WERI-Rb-1 (cell line): Measurements from ENCODE around the gene HLA-DQB1.

Experiments used
- DNase-seq: peaks from one replicate; pipeline ENCODE4 v3.0.0-alpha.2; 2020
- H3K27ac ChIP-seq: fragments of 250-450 bp; sonication (Bioruptor Pico); 2 replicates; pipeline ENCODE4 v1.5.1; 2020; ENCODE audit warnings: mild to moderate bottlenecking, moderate library complexity
- H3K27me3 ChIP-seq: fragments of 250-450 bp; sonication (Bioruptor Pico); 2 replicates; pipeline ENCODE4 v1.5.1; 2021; ENCODE audit warnings: mild to moderate bottlenecking, low read depth, moderate library complexity; ENCODE audit not compliant: insufficient read depth, severe bottlenecking
- H3K36me3 ChIP-seq: fragments of 250-450 bp; sonication (Bioruptor Pico); 2 replicates; pipeline ENCODE4 v1.5.1; 2020; ENCODE audit warnings: mild to moderate bottlenecking, moderate library complexity
- H3K4me3 ChIP-seq: 2 replicates; pipeline ENCODE4 v1.5.1; 2011; ENCODE audit warnings: low read depth, mild to moderate bottlenecking, control low read depth, low read length
- H3K9me3 ChIP-seq: fragments of 250-450 bp; sonication (Bioruptor Pico); 2 replicates; pipeline ENCODE4 v1.5.1; 2021; ENCODE audit warnings: mild to moderate bottlenecking, moderate library complexity; ENCODE audit not compliant: severe bottlenecking
- CTCF ChIP-seq: IDR thresholded peaks from 2 replicates; pipeline ENCODE4 v1.5.1; 2011; ENCODE audit warnings: low read depth, mild to moderate bottlenecking, control low read depth, inconsistent platforms, low read length

Gene HLA-DQB1

GRCh38 chr6:32610682-32611296 lies 55.7 kb downstream of the HLA-DQB1 start:
- Histone ChIP-seq H3K27ac (no peak overlapping the region), H3K9me3 (no peaks in the 10 kb centered on the region)
- TF ChIP-seq CTCF = no peak

GRCh38 chr6:32609731-32610640 lies 56.5 kb downstream of the HLA-DQB1 start:
- Histone ChIP-seq H3K27ac (no peak overlapping the region), H3K4me3 (no peak overlapping the region), H3K36me3 (no peaks in the 10 kb centered on the region), H3K27me3 (peaks cover 44% of the 10 kb centered on the region), H3K9me3 (no peaks in the 10 kb centered on the region)
- DNase-seq = peak; percentile 89
- TF ChIP-seq CTCF = no peak

More at GRCh38 chr6:32610682-32611296, 55.7 kb downstream of the HLA-DQB1 start:
- peaks cover 48% of the 10 kb centered on the region for H3K27me3 ChIP-seq
- H3K36me3 ChIP-seq = no peaks in the 10 kb centered on the region
- DNase-seq = no peak
- no peak overlapping the region for H3K4me3 ChIP-seq
